WTC11 (cell line): ENCODE data around the gene PTPN4. TPM values are rescaled to one million over a fixed set of nuclear protein-coding genes. Genes with fewer than 3 reads are reported as not detected.
A peak's percentile ranks its signal among the peaks of the same experiment; 100 is the strongest.

Experiments
- ATAC-seq: fragments of 200-7000 bp; cut with Tn5 transposase; 2 replicates; pipeline ENCODE4 v1.10.0; 2021; ENCODE audit warnings: mild to moderate bottlenecking, moderate library complexity
- CTCF ChIA-PET: fragments of 300-600 bp; sonication (Branson Sonifier 250); formaldehyde crosslinking; loops from one replicate; lab custom pipeline; 2021; ENCODE audit warnings: antibody characterized with exemption; lab: Charles Lee
- POLR2A ChIA-PET: fragments of 350-600 bp; sonication (Branson Sonifier 250); formaldehyde crosslinking; loops from one replicate; lab custom pipeline; 2021; ENCODE audit warnings: antibody characterized with exemption; lab: Charles Lee
- DNase-seq: peaks from one replicate; pipeline ENCODE4 v3.0.0; 2021; ENCODE audit warnings: low spot score
- H3K27ac Mint-ChIP-seq: 2 replicates; pipeline ENCODE4 v1.8.0; 2021; ENCODE audit warnings: mixed read lengths
- H3K27me3 Mint-ChIP-seq: 2 replicates; pipeline ENCODE4 v1.8.0; 2021; ENCODE audit warnings: low read depth, mild to moderate bottlenecking, moderate library complexity, mixed read lengths
- H3K36me3 Mint-ChIP-seq: 2 replicates; pipeline ENCODE4 v1.8.0; 2021; ENCODE audit warnings: mixed read lengths
- H3K4me1 Mint-ChIP-seq: 2 replicates; pipeline ENCODE4 v1.8.0; 2022; ENCODE audit warnings: mixed read lengths
- H3K4me3 Mint-ChIP-seq: 2 replicates; pipeline ENCODE4 v1.8.0; 2021; ENCODE audit warnings: mild to moderate bottlenecking, moderate library complexity, mixed read lengths
- H3K9me3 Mint-ChIP-seq: 2 replicates; pipeline ENCODE4 v1.8.0; 2021; ENCODE audit warnings: mixed read lengths
- ARID4B ChIP-seq: sonication (generic); formaldehyde crosslinking; IDR thresholded peaks from 2 replicates; pipeline ENCODE4 v1.8.0; 2023; ENCODE audit warnings: missing genetic modification reagents, mild to moderate bottlenecking, borderline replicate concordance
- FOXJ3 ChIP-seq: sonication (generic); formaldehyde crosslinking; IDR thresholded peaks from 2 replicates; pipeline ENCODE4 v1.9.0; 2021; ENCODE audit warnings: missing genetic modification reagents, mild to moderate bottlenecking, borderline replicate concordance
- GRHL2 ChIP-seq: fragments of 250-450 bp; sonication (Bioruptor Pico); IDR thresholded peaks from 2 replicates; pipeline ENCODE4 v1.8.0; 2022; ENCODE audit warnings: mild to moderate bottlenecking, moderate library complexity; ENCODE audit not compliant: insufficient replicate concordance, severe bottlenecking
- GTF2I ChIP-seq: fragments of 250-450 bp; sonication (Bioruptor Pico); conservative IDR thresholded peaks from 2 replicates; pipeline ENCODE4 v1.4.0; 2021; ENCODE audit warnings: mild to moderate bottlenecking
- HMGA2 ChIP-seq: fragments of 250-450 bp; sonication (Bioruptor Pico); IDR thresholded peaks from 2 replicates; pipeline ENCODE4 v1.4.0; 2021; ENCODE audit warnings: mild to moderate bottlenecking, moderate library complexity
- HMGXB4 ChIP-seq: sonication (generic); formaldehyde crosslinking; IDR thresholded peaks from 2 replicates; pipeline ENCODE4 v1.8.1; 2023; ENCODE audit warnings: mild to moderate bottlenecking, moderate library complexity, missing genetic modification reagents
- IRF2 ChIP-seq: sonication (generic); formaldehyde crosslinking; IDR thresholded peaks from 2 replicates; pipeline ENCODE4 v1.8.0; 2022; ENCODE audit warnings: low read depth, missing genetic modification reagents, borderline replicate concordance
- MAX ChIP-seq: sonication (generic); formaldehyde crosslinking; IDR thresholded peaks from 2 replicates; pipeline ENCODE4 v1.8.0; 2022; ENCODE audit warnings: mild to moderate bottlenecking, missing genetic modification reagents
- SMAD3 ChIP-seq: sonication (generic); formaldehyde crosslinking; IDR thresholded peaks from 2 replicates; pipeline ENCODE4 v1.8.0; 2022; ENCODE audit warnings: missing genetic modification reagents, mild to moderate bottlenecking, borderline replicate concordance
- SMAD4 ChIP-seq: sonication (generic); formaldehyde crosslinking; IDR thresholded peaks from 2 replicates; pipeline ENCODE4 v1.8.0; 2022; ENCODE audit warnings: mild to moderate bottlenecking, missing genetic modification reagents
- TCF7 ChIP-seq: sonication (generic); formaldehyde crosslinking; IDR thresholded peaks from 2 replicates; pipeline ENCODE4 v1.8.0; 2022; ENCODE audit warnings: mild to moderate bottlenecking, low read depth, missing genetic modification reagents, moderate library complexity
- TEAD4 ChIP-seq: sonication (generic); formaldehyde crosslinking; IDR thresholded peaks from 2 replicates; pipeline ENCODE4 v1.8.0; 2022; ENCODE audit warnings: mild to moderate bottlenecking, missing genetic modification reagents
- TP53 ChIP-seq: sonication (generic); formaldehyde crosslinking; IDR thresholded peaks from 2 replicates; pipeline ENCODE4 v1.8.1; 2023; ENCODE audit warnings: mild to moderate bottlenecking, missing genetic modification reagents
- USF1 ChIP-seq: sonication (generic); formaldehyde crosslinking; IDR thresholded peaks from 2 replicates; pipeline ENCODE4 v1.8.0; 2022; ENCODE audit warnings: mild to moderate bottlenecking, missing genetic modification reagents
- ZBTB43 ChIP-seq: sonication (generic); formaldehyde crosslinking; IDR thresholded peaks from 2 replicates; pipeline ENCODE4 v1.8.1; 2023; ENCODE audit warnings: mild to moderate bottlenecking, missing genetic modification reagents
- ZNF121 ChIP-seq: sonication (generic); formaldehyde crosslinking; IDR thresholded peaks from 2 replicates; pipeline ENCODE4 v1.8.0; 2023; ENCODE audit warnings: missing genetic modification reagents
- ZNF396 ChIP-seq: fragments of 250-450 bp; sonication (Bioruptor Pico); IDR thresholded peaks from 2 replicates; pipeline ENCODE4 v1.8.0; 2021; ENCODE audit warnings: mild to moderate bottlenecking, moderate library complexity, borderline replicate concordance
- total RNA-seq: library from RNA; stranded (reverse); gene quantifications from 3 replicates; pipeline ENCODE4 v1.2.3, GENCODE V29; 2021

The PTPN4 gene
- total RNA-seq, 1 experiment from 2014 or later = 85.8 TPM

- POLR2A ChIA-PET = interaction anchor here (0.6 to 1.8 kb wide), 3 partner anchors 10 to 29 kb away, joined by 3 to 7 read pairs (median 6); partner anchors contain the start of gene PTPN4
These were observed 9.9 kb downstream of the PTPN4 start for GRCh38 chr2:119769645-119770044.

GRCh38 chr2:119771331-119771730 lies 11.6 kb downstream of the PTPN4 start:
- Mint-ChIP-seq H3K36me3 (no peaks in the 10 kb centered on the region), H3K9me3 (no peaks in the 10 kb centered on the region), H3K27me3 (no peaks in the 10 kb centered on the region), H3K4me1 (peaks cover 22% of the 10 kb centered on the region), H3K27ac (peak overlapping the region; percentile 63), H3K4me3 (no peak overlapping the region)
- ATAC-seq = no peak
- TF ChIP-seq HMGXB4 (CRISPR knock-in tag) (no peak), ZNF396 (no peak), SMAD4 (CRISPR knock-in tag) (no peak), MAX (CRISPR knock-in tag) (no peak), SMAD3 (no peak), ZBTB43 (CRISPR knock-in tag) (no peak), TP53 (CRISPR knock-in tag) (no peak), GRHL2 (CRISPR knock-in tag) (no peak), ARID4B (no peak), TEAD4 (CRISPR knock-in tag) (no peak), HMGA2 (no peak)
- DNase-seq = no peak
- ChIA-PET CTCF (interaction anchor here (0.8 to 1.3 kb wide), 2 partner anchors 11 to 52 kb away, joined by 3 to 4 read pairs; no protein-coding TSS in a partner anchor), POLR2A (no interaction called here)

More at GRCh38 chr2:119769645-119770044, 9.9 kb downstream of the PTPN4 start:
- Mint-ChIP-seq H3K27ac (no peak overlapping the region), H3K9me3 (no peaks in the 10 kb centered on the region), H3K4me3 (no peak overlapping the region), H3K4me1 (peaks cover 33% of the 10 kb centered on the region), H3K36me3 (no peaks in the 10 kb centered on the region), H3K27me3 (no peaks in the 10 kb centered on the region)
- ATAC-seq = no peak
- TF ChIP-seq FOXJ3 (no peak), TCF7 (no peak), GTF2I (CRISPR knock-in tag) (no peak), USF1 (CRISPR knock-in tag) (no peak), IRF2 (CRISPR knock-in tag) (no peak), ZNF121 (CRISPR knock-in tag) (no peak)
- no peak for DNase-seq
- CTCF ChIA-PET = interaction anchor here (1.3 kb wide), 2 partner anchors 54 to 67 kb away, joined by 3 to 4 read pairs; no protein-coding TSS in a partner anchor
